Endothelial cell of umbilical vein (primary cell): ENCODE measurements around the gene KRTAP26-1.

Experiments used
- EZH2 ChIP-seq: IDR thresholded peaks from 2 replicates; pipeline ENCODE4 v1.6.1; 2012; ENCODE audit warnings: borderline replicate concordance, low read depth, mild to moderate bottlenecking, moderate library complexity, low read length, inconsistent platforms; ENCODE audit not compliant: severe bottlenecking
- FOS ChIP-seq: IDR thresholded peaks from 2 replicates; pipeline ENCODE4 v1.6.1; 2011; ENCODE audit warnings: mild to moderate bottlenecking, low read length, moderate library complexity, borderline replicate concordance; ENCODE audit not compliant: insufficient read depth
- POLR2A ChIP-seq: IDR thresholded peaks from 2 replicates; pipeline ENCODE4 v1.6.1; 2012; ENCODE audit warnings: low read depth, mild to moderate bottlenecking, control low read depth, low read length
- POLR2AphosphoS5 ChIP-seq: IDR thresholded peaks from 2 replicates; pipeline ENCODE4 v1.6.1; 2012; ENCODE audit warnings: low read depth, mild to moderate bottlenecking, control low read depth, low read length, moderate library complexity; ENCODE audit not compliant: insufficient read depth
- TF ChIP-seq, protein P1 (sequence below), 2 donors: IDR thresholded peaks; 1 replicate in 1 of 2; 2 replicates in 1 of 2; pipeline ENCODE4 v1.5.1; 2011; ENCODE audit warnings: low read length in 2 of 2, mild to moderate bottlenecking in 2 of 2, moderate library complexity in 2 of 2, control low read depth in 1 of 2, inconsistent platforms in 1 of 2, low read depth in 1 of 2; ENCODE audit not compliant: insufficient read depth in 1 of 2; ENCODE audit errors: extremely low read depth in 1 of 2
- TF ChIP-seq, protein P2 (sequence below): IDR thresholded peaks from 2 replicates; pipeline ENCODE4 v1.6.1; 2011; ENCODE audit not compliant: insufficient read depth, insufficient read length

DNA sequence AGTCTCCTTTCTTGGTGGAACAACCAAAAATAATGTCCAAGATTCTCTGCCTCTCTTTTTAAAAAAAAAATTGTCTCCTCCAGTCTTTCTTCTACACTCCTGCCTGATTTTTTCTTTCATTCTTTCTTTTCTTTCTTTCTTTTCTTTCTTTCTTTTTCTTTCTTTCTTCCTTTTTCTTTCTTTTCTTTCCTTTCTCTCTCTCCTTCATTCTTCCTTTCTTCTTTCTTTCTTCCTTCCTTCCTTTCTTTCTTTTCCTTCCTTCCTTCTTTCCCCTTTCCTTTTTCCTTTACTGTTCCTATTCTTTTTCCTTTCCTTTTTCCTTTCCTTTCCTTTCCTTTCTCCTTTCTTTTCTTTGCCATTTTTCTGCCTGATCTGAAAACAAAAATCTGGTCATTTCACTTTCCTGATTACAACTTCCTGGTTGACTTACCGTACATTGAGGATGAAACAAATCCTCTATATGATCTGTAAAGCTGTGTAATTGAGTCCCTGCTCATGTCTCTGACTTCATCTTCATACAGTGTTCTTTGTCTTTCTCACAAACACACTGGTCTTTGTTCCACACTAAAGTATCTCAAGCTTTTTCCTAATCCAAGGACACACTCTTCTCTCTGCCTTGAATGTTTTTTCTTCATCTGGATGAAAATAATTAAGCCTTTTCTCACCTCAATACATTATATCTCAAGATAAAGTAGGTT lies 34.3 kb upstream of the KRTAP26-1 start:
- TF ChIP-seq POLR2AphosphoS5 (no peak), POLR2A (no peak), EZH2 (no peak), FOS (no peak)
- TF ChIP-seq, protein P1, sequence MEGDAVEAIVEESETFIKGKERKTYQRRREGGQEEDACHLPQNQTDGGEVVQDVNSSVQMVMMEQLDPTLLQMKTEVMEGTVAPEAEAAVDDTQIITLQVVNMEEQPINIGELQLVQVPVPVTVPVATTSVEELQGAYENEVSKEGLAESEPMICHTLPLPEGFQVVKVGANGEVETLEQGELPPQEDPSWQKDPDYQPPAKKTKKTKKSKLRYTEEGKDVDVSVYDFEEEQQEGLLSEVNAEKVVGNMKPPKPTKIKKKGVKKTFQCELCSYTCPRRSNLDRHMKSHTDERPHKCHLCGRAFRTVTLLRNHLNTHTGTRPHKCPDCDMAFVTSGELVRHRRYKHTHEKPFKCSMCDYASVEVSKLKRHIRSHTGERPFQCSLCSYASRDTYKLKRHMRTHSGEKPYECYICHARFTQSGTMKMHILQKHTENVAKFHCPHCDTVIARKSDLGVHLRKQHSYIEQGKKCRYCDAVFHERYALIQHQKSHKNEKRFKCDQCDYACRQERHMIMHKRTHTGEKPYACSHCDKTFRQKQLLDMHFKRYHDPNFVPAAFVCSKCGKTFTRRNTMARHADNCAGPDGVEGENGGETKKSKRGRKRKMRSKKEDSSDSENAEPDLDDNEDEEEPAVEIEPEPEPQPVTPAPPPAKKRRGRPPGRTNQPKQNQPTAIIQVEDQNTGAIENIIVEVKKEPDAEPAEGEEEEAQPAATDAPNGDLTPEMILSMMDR (IDR thresholded peaks at IDR 0.05; ENCODE audit: extremely low read depth in 1 of 2, insufficient read depth in 1 of 2, low read depth in 1 of 2, low read length in 2 of 2), result no peak
- TF ChIP-seq, protein P2, sequence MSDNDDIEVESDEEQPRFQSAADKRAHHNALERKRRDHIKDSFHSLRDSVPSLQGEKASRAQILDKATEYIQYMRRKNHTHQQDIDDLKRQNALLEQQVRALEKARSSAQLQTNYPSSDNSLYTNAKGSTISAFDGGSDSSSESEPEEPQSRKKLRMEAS, result no peak
